Pons (tissue), 1 donor: ENCODE data around the gene SH3RF3.

ENCODE experiments used
- DNase-seq: peaks from one replicate; pipeline ENCODE4 v3.0.0-alpha.2; 2016; ENCODE audit warnings: low spot score

The SH3RF3 gene

DNA sequence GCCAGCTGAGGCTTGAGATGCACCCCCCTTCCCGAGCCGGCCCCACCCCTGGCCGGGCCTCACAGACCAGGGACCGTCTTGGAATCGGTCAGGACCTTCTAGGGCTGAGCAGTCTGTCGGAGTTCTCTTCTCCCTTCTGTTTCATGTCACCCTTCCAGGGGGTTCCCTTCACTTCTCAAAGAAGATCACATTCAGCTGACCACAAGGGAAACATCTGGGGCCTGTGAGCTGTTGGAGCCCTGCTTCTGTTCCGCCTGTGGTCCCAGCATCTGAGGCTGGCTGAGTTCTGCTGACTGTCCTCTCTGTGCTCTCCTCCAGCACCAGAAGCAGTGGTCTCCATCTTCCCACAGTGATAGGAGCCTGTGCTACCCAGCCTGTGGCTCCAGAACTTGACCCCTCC lies 378.2 kb downstream of the SH3RF3 start:
- peak; percentile 72 for DNase-seq

DNA sequence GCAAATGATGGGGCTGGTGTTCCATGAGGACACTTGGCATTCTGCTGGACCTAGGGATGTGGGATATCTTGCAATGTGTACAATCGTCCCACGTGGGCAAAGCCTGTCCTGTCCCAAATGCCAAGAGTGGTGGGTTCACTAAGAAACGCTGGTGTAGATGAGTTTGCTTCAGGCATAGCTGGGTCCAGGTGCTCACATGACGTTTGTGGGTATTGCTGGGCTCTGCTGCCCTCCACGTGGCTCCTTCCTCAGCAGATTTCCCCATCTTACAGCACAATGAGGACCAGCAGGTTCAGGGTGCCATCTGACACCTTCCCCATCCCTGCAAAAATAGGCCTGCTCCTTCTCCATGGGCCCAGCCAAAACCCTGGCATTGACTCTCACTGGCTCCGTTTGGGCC lies 378.8 kb downstream of the SH3RF3 start:
- DNase-seq: no peak

DNA sequence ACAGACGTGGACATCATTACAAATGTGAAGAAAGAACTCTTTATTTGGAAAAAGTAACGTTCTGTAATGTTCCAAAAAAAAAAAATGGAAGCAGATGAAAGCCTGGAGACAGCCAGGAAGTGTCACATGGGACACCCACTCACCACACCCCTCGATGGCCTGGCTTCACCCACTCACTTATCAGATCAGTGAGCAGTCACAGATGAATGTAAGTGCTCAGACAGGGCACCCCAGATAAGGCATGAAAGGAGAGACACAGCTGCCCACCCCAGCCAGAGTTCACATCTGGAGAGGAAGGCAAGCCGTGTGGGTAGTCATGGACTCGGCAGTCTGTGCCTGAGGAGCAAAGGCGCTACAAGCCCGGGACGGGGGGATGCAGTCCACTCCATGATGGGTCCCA lies 379.6 kb downstream of the SH3RF3 start:
- DNase-seq: no peak

DNA sequence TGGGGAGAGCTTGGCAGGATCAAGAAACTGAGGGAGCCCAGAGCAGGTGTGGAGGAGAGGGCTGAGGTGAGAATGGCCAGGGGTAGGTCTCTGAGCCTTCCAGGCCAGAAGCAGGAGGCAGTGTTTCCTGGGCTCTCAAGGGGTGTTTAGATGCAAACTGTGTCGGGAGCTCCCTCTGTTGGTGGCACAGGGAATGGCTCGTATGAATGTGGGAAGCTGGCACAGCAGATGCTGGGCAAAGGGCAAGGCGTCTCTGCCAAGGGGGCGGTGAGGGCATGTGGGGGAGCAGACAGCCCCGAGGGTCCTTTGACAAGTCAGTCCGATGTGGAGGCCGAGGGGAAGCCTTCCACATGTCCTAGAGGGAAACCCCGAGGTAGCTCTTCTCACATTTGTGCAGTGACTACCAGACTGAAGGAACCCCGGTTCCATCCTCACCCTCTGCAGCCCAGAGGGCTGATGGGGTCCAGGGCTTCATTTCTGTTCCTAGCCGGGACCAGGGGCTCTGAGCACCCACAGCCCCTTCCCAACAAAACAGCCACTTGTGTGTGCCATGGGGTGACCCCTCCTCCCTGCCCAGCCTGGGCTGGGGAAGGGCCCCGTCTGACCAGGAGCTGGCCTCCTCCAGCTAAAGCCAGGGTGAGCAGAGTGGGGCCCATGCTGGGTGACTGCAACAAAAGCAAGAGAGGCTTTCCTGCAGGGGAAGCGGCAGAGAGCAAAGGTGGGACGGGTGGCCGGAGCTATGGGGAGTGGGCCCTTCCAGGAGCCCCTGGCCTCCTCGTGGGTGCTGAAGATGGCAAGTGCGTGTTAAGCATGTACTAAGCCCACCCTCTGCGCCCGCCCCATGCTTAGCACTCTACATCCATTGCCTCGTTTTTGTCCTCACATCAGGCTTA lies 381.4 kb downstream of the SH3RF3 start:
- peak; percentile 66 for DNase-seq

DNA sequence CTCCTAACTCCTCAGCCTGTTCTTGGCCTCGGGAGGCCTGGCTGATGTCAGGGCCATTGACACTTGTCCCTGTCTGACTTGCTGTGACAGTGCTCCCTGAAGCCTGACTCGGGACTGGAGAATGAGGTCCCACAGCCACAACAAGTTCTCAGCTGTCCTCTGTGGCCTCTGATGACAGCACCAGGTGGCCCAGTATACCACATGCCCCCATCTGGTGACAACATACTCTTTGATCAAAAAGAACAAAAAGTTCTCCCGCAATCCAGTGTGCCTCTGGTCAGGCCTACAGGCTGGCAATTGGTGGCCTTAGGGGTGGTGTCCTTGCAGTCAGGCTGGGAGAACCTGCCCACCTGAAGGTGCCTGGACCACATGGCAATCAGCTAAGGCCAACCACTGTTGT lies 382.2 kb downstream of the SH3RF3 start:
- DNase-seq: no peak

DNA sequence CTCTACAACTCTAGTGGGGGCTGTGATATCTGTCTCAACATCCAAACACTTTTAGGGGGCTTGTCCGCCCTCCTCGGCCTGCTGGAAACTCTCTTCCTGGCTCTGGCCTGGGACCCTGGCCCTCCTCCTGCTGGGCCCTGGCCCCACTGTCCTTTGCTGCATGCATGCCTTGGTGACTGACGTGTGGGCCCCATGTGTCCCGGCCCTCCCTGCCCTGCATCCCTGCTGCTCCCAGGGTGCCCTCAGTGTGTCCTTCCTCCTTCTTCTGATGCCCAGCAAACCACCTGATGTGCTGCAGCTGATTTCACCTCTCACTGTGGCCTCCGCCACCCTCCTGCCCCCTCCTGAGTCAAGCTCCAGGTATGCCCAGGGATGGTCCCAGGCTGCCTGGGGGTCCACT lies 383.1 kb downstream of the SH3RF3 start:
- DNase-seq: no peak

DNA sequence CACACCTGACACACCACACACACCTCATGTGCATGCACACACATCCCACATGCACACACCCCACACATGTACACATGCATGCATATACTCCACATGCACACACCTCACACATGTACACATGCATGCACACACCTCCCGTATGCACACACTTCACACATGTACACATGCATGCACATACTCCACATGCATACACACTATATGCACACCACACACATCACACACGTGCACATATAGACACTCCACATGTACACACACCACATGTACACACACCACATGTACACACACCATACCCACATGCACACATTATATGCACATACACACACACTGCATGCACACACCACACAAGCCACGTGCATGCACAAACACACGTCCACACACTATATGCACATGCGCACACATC lies 384.2 kb downstream of the SH3RF3 start:
- no peak for DNase-seq

DNA sequence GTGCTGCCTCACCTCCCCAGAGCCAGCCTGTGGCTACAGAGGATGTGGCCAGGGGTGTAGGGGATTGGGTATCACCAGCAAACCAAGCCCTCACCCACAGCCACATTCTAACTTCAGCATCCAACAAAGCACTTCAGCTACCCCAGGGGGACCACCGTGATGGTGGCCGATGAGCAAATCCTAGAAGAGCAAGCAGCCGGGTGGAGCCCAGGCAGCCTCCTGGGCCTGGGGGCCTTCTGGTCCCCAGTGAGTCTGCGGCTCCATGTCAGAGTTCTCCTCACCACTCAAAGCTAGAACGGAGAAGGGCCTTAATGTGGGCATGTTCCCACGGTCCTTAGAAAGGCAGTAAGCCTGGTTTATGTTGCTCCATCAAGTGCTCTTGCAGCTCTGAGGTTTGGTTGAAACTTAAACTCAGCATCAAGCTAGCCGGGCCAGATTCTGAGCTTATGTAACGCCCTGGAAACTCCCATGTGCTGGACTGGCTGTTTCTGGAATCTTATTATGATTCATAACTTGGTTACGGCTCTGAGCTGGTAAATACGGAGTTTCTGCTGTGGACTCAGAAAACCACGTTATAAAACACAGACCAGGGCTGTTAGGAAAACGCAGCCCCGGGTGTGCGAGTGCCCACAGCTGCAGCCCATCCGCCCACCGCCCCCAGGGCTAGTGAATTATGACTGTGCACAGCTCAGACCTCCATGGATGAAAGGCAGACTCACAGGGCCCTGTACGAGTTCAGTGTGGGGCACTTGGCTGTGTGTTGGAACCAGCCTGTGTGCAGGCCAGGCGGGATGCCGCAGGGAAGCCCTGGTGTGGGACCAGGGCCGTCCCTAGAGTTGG lies 385.0 kb downstream of the SH3RF3 start:
- DNase-seq: no peak

DNA sequence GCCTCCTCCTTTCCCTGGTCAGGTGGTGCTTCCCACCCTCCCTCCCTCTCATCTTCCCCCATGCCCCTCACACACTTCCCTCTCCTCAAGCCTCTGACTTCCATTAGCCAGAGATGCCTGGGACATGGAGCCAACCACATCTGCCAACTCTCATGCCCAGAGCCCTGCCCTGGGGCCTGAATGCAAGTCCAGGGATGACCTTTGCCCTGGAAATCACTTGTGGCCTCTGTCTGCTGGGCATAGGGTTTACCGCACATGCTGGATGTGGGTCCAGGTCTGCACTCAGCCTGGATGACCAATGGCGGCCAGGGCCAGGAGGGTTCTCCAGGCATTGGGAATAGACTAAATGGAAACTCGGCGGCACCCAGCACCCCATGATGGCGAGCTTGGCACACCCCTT lies 385.9 kb downstream of the SH3RF3 start:
- DNase-seq: no peak

DNA sequence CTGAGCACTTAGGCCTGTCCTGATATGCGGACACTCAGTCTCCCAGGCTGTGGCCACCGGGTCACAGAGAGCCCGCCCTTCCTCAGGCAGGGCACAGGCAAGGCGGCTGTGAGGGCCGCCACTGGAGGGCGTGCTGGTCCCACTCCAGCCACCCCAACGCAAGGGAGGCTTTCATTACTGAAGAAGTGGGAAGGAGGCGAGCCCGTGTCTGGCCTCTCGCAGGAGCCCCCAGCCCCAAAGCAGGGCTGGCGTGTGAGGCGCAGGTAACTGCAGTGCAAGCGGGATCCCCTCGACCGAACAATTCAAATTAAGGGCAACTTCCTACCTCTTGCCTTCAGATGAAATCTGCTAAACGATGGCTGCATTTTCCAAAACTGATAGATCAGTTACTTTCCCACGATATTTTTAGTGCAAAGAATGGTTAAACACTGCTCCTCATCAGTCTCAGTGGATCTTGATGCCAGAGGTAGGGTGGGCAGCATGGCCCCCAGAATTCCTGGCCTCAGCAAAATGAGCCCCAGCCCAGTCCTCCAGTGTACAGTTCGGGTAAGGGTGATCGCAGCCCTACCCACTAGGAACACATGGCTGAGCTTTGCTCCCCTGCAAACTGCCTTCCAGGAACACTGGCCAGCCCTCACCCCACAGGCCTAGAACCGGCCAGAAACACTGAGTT lies 387.6 kb downstream of the SH3RF3 start:
- no peak for DNase-seq

DNA sequence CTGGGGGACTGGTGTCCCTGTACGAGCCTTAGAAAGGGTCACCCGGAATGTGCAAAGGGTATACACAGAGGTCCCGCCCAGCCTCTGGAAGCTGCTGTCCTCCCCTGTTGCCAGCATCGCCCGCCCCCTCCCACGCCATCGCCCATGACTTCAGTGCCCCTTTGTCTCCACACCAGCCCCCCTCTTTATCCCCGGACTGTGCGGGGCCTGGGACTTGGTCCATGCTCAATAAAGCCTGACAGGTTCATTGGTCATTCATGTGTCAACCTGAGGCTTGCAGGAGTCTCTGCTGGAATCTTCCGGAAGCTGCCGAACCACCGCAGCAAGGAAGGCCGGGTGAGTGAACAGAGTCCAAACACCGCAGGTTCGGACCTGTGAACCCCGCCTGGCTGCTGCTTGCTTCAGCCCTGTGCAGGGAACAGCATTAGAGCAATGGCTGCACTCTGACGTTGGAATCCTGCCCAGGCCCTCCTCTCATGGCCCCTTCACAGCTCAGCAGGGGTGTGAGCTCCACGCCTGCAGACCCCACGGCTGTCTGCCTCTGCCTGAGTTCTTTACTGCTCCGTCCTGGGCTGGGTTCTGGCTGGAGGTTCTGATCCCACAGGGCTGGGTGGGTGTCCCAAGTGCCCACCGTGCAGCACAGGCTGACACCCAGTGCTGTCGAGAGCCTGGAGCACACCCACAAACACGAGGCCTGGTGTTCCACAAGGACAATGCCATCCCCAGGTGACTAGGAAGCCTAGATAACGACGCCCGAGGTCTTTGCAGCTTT lies 388.3 kb downstream of the SH3RF3 start:
- no peak for DNase-seq

DNA sequence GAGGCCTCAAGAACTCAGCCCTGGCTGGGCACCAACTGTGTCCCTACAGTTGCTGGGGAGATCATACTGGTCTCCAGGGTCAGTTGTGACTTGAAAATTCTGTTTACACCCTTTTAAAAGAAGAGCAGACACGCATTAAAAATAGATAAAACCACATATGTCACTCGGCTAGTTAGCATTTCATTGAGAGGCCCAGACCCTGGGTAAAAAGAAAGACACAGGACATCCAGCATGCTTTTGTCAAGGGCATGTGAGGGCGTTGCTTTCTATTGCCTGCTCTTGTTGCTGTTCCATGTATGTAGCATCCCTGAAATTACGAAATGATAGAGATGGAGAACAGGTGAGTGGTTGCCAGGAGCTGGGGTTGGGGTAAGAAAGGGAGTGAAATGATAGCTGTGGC lies 390.5 kb downstream of the SH3RF3 start:
- no peak for DNase-seq

DNA sequence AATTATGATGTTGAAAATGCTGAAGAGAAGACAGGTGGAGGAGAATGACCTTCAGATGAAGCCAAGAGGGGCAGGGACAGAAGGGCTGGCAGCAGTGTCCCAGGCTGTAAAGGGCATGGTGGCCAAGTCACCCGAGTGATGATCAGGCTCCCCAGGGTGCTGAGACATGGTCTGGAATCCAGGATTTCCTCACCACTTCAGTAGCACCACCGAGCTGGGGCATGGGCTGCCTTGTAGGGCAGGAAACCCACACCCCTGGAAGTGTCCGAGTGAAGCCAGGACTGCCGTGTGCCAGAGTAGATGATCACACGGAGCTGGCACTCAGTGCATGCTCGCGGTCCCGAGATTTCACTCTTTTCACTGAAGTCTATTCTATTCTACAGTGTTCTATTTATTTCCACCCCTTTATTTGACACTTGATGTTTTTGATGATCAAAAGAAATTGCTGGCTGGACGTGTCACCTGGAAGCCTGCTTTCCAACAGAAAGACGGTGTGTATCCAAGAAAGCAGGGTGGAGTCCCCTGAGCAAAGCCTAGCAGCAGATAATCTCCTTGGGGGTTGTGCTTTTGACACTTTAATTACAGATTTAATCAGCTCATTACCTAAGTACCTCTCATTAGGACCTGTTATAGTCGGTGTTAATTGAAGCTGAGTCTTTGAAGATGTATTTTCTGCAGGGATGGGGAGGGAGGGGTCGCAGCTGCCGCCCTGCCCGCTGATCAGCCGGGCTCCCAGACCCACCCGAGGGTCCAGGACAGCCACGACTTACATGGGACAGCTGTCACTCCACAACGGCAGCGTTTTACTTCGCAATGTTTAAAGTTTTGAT lies 392.4 kb downstream of the SH3RF3 start:
- no peak for DNase-seq

DNA sequence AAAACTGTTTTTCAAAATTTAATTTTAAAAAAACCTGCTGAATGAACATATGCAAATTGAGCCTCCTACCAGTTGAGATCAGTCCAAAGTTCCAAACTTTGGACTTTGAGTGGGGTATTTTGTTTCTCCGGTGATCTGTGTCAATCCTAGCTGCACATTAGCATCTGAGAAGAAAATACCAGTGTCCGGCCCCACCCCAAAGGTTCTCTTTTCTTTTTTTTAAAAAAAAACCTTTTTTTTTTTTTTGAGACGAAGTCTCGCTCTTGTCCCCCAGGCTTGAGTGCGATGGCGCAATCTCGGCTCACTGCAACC lies 393.0 kb downstream of the SH3RF3 start:
- no peak for DNase-seq

DNA sequence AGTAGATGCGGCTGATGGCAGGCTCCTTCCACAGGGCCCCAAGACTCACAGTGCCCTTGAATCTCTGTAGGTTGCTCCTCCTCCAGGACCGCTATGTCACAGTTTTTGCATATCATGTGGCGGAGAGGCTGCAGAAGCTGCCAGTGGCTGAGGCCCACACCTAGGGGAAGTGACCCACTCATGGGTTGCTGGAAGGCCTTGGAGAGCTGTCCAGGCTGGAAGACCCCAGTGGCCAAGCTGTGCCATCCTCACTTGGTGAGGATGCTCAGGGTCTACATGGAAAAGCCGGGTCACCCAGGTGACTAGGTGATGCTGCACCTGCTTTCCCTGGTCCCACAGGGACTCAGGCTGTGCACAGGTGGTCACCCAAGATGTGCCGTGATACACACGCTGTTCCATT lies 394.1 kb downstream of the SH3RF3 start:
- no peak for DNase-seq

DNA sequence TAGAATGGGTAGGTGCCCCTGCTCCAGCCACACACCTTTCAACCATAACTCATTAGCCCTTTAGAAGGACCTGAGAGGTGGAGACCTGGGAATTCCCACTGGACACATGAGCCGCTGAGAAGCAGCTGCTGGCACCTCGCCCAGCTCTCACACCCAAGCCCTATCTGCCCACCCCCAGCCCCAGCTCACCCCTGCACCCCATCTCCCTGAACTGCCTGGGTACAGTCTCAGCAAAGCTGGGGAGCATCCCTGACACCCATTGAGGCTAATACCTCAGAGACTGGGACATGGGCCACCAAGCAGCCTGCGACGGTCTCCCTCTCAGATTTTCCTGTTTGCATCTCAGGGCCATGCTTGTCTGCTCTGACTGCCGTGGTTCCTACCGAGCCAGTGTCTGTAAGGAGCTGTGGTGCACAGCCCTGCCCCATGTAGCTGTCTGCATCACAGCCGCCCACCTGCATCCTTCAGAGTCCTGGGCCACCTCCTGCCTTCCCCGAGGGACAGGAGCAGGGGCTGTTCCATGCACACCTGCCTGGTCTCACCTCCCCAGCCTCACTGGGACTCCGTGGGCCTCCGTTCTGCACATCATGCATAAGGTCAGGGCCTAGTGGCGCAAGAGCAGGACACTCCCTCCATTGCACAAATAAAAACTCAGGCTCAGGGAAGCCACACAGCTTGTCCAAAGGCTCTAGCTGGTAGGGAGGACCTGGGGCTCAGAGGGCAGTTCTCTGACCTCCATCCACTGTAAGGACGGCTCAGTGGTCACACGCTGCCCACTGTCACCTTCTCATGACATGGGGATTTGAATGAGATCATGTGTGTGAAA lies 394.7 kb downstream of the SH3RF3 start:
- no peak for DNase-seq

DNA sequence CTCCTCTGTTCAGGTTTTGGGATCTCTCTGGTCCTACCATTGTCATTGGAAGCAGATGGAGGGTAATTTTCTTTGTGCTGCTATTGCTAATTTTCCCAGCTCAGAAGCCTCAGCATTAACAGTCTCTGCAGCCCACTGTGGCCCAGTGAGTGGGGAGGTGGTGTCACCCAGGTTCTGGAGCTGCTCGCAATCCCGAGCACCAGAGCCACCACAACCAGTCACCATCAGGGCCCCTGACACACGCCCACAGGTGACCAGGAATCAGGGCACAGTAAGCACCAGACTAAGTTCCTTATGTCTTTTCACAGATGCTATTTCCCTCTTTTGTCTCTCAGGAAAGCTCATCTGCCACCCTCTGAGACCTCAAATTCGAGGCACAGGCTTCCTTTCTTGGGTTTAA lies 396.8 kb downstream of the SH3RF3 start:
- no peak for DNase-seq

DNA sequence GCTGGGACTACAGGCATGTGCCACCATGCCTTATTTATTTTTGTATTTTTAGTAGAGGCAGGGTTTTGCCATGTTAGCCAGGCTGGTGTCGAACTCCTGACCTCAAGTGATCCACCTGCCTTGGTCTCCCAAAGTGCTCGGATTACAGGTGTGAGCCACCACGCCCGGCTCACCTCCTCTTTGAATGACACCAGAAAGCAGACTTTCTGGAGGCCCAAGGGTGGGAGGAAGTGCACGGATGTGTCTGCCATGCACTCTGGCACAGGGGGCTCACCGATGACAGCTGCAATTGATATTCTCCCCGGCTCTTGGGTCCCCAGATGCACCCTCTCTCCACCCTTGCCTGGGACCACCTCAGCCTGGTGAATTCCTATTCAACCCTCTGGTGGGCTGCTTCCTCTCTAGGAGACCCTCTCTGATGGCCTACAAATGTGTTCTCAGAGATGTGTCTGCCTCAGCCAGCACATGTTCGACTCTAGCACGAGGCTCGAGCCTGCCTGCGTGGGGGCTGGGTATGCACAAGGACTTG lies 397.5 kb downstream of the SH3RF3 start:
- DNase-seq: no peak

DNA sequence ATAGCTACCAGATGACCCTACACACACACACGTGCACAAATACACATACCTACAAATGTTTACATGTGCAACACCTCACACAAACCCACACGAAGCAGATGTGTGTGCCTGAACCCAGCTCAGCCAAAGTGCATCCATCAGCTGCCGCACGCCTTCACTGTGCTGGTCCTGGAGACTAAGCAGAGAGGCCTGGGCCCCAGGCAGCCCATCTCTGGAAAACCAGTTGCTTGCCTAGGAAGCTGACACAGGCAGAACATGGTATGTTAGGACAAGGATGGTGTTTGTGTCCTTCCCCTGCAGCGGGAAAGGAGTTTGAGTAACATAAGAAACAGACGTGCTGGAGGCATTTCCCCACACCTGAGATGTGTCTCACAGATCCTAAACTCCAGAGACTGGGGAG lies 398.1 kb downstream of the SH3RF3 start:
- no peak for DNase-seq
